Pulmonary artery endothelial cell (primary cell): ENCODE measurements around the gene GDF11. TPM values are rescaled to one million over a fixed set of nuclear protein-coding genes. Genes with fewer than 3 reads are reported as not detected.

Experiments
- DNase-seq: peaks from one replicate; pipeline ENCODE4 v3.0.0-alpha.2; 2011; ENCODE audit warnings: low read depth, low spot score
- total RNA-seq: library from RNA; depleted of rRNA; stranded (reverse); fragments of >200 nt; gene quantifications from 2 replicates; pipeline ENCODE4 v1.2.3, GENCODE V29; 2014

The GDF11 gene
- 3.6 and 5.1 TPM in 2 replicates for total RNA-seq

DNA sequence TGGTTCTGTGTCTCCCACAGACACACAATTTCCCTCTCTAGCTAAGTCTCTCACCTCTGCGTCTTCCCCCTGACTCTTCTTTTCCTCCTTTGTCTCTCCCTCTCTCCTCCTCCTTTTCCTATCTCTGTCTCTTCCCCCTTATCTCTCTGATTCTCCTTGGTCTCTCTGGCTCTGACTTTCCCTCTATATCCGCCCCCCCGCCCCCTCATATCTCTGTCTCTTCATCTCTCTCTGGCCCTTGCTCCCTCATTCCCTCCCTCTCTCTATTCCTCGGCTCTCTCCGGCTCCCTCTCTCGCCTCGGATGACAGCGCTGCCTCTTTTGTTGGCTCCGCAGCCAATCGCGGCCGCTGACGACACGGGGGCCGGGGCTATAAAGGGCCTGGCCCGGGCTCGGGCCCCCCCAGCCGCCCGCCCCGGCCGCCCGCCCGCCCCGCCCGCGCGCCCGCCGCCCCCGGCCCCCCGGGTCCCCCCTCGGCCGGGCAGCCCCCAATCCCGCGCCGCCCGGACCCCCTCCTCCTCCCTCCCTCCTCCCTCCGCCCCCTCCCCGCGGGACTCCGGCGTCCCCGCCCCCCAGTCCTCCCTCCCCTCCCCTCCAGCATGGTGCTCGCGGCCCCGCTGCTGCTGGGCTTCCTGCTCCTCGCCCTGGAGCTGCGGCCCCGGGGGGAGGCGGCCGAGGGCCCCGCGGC, at the start of gene GDF11:
GDF11 (plus strand) TSS at position 404 of the 687 bp plus-strand sequence; CDS start at position 599, 195 bp downstream.
- no peak for DNase-seq

DNA sequence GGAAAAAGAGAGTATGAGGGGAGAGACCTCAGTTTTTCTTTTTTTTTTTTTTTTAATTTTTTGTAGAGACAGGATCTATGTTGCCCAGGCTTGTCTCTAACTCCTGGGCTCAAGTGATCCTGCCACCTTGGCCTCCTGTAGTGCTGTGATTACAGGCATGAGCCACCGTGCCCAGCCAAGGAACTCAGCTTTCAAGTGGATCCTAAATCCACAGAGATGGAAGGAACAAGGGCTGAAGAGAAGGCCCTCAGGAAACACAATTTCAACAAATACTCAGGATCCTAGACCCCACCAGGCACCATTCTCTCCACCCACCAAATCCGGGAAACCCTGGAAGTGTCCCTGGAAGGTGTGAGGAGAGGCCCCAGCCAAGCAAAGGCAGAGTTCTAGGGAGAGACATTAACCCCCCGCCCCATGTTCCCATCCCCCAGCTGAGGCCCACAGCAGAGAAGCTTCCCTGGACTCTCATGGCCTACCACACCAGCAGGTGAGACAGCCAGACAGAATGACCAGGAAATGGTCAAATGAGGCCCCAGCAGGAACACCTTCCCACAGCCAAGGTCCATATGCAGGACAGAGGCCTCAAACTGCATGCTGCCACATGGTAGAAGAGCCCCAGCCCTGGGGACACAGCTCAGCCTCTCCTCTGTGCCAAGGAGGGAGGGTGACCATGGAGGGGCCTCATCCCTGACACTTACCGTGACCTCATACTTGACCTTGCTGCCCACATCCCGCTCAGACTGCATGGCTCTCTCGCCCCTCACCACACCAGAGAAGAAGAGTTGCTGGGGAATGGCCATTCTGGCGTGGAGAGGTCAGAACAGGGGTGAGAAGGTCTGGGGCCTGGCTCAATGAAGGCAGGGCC, 49.4 kb upstream of the GDF11 start:
- DNase-seq, result no peak

DNA sequence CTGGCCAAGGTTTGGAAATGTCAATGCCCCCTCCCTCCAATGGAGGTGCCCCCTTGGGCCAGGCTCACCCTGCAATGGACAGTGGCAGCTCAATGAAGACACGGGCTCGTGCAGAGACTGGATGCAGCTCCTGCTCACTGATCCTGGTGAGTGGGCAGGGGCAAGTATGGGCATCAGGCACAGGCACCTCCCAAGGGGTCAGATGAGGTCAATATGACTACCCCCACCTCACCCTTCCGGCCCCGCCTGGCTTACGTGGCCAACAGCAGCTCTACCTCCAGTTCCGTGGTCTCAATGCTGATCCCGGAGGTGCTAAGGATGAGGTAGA, 48.8 kb upstream of the GDF11 start:
- no peak for DNase-seq

GRCh38 chr12:55694651-55695050, 48.3 kb upstream of the GDF11 start:
- no peak for DNase-seq

GRCh38 chr12:55695349-55695748, 47.6 kb upstream of the GDF11 start:
- DNase-seq, result no peak

DNA sequence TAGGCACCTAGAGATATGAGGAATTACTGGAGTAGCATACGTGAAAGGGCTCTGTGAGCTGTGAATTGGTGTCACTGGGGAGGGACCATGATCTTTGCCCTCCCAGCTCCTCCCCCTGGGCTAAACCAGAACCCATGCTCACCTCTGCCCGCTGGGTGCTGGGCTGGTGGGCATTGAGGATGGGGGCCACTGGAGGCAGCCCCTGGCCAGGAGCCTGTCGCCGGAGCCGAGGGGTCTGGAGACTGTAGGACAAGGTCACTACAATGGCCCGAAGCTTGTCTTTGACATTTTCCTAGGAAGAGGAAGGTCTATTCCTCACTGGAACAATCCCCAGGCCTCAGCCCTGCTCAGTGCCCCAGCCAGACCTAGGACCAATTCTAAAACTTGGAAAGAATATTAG, 46.8 kb upstream of the GDF11 start:
- DNase-seq, result no peak

DNA sequence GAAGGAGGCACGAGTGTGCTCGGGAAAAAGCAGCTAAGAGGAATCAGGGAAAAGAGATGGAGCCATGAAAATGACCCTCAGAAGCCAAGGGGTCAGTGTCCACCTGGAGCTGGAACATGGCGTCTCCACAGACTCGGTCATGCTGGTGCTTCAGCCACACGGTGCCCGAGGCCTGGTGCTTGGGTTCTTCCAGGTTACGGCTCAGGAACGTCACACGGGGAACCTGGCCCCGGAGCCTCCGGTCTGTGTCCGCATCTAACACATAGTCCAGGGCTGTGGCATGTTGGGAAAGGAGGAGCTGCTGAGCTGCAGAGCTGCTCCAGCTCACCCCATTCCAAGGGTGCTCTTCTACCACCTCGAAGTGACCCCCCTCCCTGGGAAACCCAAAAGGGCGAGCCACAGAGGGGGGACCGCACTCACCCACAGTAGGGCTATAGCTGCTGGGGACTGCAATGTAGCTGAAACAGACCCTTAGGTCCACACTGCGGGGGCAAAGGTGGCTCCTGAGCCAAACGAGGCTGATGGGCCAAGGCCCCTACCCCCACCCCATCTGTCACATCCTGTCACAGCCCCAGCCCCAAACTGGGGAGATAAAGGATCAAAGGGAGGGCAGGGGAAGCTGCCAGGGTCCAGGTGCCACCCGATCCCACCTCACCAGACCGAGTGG, 46.0 kb upstream of the GDF11 start:
- DNase-seq, result no peak

- no peak for DNase-seq
These were observed 45.2 kb upstream of the GDF11 start for GRCh38 chr12:55697686-55698085.

DNA sequence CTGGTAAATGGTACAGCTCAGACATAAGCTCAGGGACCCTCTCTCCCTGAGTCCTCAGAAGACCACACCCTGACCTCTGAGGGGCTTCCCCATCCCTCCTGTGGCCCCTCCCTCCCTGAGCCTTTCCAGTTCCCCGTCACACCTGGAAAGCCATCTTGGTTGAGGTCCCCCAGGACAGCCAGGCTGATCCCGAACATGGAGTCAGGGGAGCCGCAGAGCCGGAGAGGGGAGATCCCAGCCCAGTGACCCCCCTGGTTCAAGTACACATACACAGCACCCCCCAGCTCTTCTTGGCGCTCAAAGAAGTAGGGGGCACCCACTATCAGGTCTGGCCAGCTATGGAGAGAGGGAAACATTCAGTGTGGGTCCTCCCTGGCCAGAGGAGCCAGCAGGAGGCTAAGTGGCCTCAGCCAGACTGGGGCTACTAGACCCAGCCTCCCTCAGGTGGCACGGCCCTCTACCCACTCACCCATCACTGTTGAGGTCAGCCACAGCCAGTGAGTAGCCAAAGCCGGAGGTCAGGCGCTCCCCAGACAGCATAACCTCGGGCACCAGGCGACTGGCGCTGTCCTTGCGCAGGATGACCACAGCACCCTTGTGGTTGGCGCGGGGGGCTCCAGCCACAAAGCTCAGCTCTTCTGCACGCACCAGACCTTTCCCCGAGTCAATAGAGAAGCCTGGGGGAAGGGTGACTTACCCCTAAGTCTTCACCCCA, 44.5 kb upstream of the GDF11 start:
- DNase-seq, result no peak

GRCh38 chr12:55698965-55699364, 44.0 kb upstream of the GDF11 start:
- DNase-seq, result no peak

DNA sequence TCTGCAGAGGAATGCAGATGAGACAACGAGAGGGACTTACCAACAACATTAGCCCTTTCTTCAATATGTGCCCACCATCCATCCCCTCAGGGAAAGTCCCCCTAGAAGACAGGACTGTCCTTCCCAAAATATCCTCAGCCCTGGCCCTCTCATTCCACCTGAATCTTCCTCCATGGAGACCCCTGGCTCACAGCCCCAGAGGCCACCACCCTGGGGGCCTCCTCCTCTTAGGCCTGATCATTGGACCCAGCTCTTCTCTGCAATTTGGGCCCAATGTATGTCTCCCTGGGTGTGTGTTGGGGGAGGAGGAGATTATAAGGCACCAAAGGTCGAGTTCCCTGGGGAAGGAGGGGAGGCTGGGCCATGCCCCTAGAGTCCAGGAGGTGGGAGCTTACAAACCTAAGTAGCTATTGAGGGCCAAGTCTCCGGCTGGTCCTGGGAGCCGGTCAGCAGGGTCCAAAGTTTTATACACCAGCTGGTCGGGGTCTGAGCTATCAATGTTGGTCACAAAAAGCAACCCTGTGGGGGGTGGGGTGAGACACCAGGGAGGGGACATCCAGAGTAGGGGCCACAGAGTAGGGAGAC, 43.4 kb upstream of the GDF11 start:
- DNase-seq, result no peak

GRCh38 chr12:55700255-55701018, 42.5 kb upstream of the GDF11 start:
- no peak for DNase-seq

DNA sequence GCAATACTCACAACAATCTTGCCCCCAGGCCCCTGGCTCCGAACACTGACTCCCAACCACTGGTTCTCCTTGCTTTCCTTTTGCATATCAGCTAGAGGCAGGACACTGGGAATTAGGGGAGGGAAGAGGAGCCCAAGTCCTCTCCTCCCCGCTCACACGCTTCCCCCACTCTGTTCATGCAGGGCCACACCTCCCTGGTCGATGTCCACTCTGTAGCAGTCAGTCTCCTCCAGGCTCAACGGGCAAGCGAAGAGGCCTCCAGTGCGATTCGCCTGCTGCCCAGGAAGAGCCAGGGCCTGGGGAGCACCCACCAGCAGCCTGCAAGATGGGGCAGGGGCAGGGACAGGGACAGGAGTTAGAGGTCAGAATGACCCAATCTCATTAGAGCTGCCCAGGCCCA, 40.1 kb upstream of the GDF11 start:
- no peak for DNase-seq

DNA sequence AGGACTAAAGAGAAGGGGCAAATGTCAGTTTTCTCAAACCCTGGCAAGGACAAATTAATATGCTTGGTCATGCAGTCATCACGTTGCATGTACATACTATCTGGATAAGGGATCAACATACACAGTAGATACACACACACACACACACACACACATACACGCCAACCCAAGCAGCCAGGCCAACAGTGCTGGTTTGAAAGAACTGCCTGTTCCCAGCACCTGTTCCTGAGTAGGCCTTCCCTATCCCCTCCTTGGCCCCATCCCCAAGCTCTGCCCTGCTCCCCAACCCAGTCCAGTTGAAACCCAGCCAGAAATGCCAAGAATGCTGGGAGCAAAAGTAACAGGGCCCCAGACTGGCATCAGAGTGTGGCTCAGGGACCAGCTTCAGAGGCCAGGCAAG, 39.6 kb upstream of the GDF11 start:
- DNase-seq, result no peak

GRCh38 chr12:55703901-55704761, 38.8 kb upstream of the GDF11 start:
- DNase-seq, result no peak

- DNase-seq, result no peak
These were observed 37.9 kb upstream of the GDF11 start for GRCh38 chr12:55704824-55705718.

DNA sequence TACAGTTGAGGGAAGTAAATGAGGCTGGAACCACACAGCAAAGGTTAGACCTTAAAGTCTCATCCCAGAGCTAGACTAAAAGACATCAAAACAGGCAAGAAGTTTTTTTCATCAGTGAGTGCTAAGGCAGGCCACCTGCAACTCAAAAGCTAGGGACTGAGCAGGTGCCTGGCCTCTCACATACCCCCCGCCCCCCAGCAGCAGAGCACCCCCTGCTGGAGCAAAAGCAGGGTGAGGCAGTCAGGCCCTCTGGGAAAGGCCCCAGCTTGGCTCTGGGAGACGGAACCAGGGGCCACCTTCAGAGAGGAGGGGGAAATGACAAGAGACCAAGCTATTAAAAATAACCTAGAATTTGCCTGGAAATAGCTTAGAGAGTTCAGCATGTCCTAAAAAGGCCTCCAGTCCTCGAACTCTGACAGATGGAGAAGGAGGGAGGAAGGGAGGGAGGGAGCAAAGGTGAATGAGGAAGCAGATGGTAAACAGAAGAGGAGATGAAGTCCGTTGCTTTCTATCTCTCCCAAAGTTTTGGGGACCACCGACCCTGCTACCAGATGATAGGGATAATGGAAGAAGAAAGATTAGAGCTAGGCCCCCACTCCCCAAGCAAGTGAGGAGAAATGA, 37.0 kb upstream of the GDF11 start:
- no peak for DNase-seq

- no peak for DNase-seq
These were observed 36.2 kb upstream of the GDF11 start for GRCh38 chr12:55706568-55707218.
